Stimulated activated CD8-positive, alpha-beta memory T cell treated with anti-CD3 and anti-CD28 coated beads, Interleukin-4, amount 100 ng/mL, for 24 hours (primary cell): Measurements from ENCODE around the gene USP6NL.
"Not testable (repeated sequence)": the region's sequence is repeated elsewhere in the genome, so short reads cannot be mapped to it uniquely, and the experiment has no call there.

Source experiments
- DNase-seq: peaks from one replicate; pipeline ENCODE4 v3.0.0-alpha.2; 2020; ENCODE audit warnings: low read depth

Gene USP6NL

GRCh38 chr10:11515596-11516430 lies 95.6 kb downstream of the USP6NL start:
- no peak for DNase-seq

GRCh38 chr10:11513727-11514126 lies 97.7 kb downstream of the USP6NL start:
- DNase-seq = no peak

GRCh38 chr10:11512596-11512995 lies 98.9 kb downstream of the USP6NL start:
- DNase-seq = no peak

GRCh38 chr10:11511321-11511720 lies 100.1 kb downstream of the USP6NL start:
- no peak for DNase-seq

GRCh38 chr10:11510736-11511135 lies 100.7 kb downstream of the USP6NL start:
- no peak for DNase-seq

- no peak for DNase-seq
These were observed 101.2 kb downstream of the USP6NL start for GRCh38 chr10:11510281-11510680.

GRCh38 chr10:11509036-11509435 lies 102.4 kb downstream of the USP6NL start:
- no peak for DNase-seq

- no peak for DNase-seq
These were observed 105.1 kb downstream of the USP6NL start for GRCh38 chr10:11506247-11506789.

- no peak for DNase-seq
These were observed 105.8 kb downstream of the USP6NL start for GRCh38 chr10:11505639-11506038.

- DNase-seq = no peak
These were observed 106.7 kb downstream of the USP6NL start for GRCh38 chr10:11504566-11505285.

GRCh38 chr10:11501600-11501999 lies 109.8 kb downstream of the USP6NL start:
- no peak for DNase-seq

- no peak for DNase-seq
These were observed 111.9 kb downstream of the USP6NL start for GRCh38 chr10:11499425-11500071.

- no peak for DNase-seq
These were observed 113.1 kb downstream of the USP6NL start for GRCh38 chr10:11498399-11498798.

GRCh38 chr10:11494923-11495322 lies 116.5 kb downstream of the USP6NL start:
- not testable (repeated sequence) for DNase-seq

GRCh38 chr10:11493646-11494045 lies 117.8 kb downstream of the USP6NL start:
- no peak for DNase-seq

GRCh38 chr10:11491087-11491486 lies 120.4 kb downstream of the USP6NL start:
- no peak for DNase-seq

GRCh38 chr10:11489591-11489990 lies 121.9 kb downstream of the USP6NL start:
- DNase-seq = no peak

- DNase-seq = no peak
These were observed 123.3 kb downstream of the USP6NL start for GRCh38 chr10:11488126-11488525.

- DNase-seq = no peak
These were observed 128.0 kb downstream of the USP6NL start for GRCh38 chr10:11483201-11484148.

GRCh38 chr10:11482306-11482705 lies 129.1 kb downstream of the USP6NL start:
- no peak for DNase-seq

GRCh38 chr10:11480687-11481086 lies 130.8 kb downstream of the USP6NL start:
- no peak for DNase-seq
